HG03066 (cell line): Measurements from ENCODE around the gene RNF6.

Experiments used
- ATAC-seq: cut with Tn5 transposase; IDR thresholded peaks from one replicate; pipeline ENCODE4 v1.9.1; 2021; ENCODE audit warnings: low read depth; ENCODE audit not compliant: unreplicated experiment

The RNF6 gene

GRCh38 chr13:26168237-26168814 is 53.8 kb downstream of the RNF6 start:
- no peak for ATAC-seq

DNA sequence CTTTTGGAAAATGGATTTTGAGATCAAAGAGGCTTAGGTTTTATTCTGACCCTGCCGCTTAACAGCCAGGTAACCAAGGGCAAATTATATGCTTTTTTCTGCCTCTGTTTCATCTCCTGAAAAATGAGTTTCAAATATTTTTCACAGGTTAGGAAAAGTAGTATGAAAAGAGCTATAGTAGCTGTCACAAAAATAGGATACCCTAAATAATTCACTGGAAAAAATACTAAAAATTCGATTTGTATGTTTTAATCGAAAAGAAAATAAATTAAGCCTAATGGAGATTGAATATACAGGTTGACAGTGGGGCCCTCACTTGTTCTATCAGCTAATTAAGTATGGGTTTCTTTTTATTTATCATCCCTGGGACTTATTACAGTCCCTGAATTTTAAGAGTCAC is 58.3 kb downstream of the RNF6 start:
- no peak for ATAC-seq
